ENCODE data around the gene SRRM3. TPM values are rescaled to one million over a fixed set of nuclear protein-coding genes. Genes with fewer than 3 reads are reported as not detected.

The SRRM3 gene
- total RNA-seq, 4 donors from 2014 or later = 1.8 to 2.6 (median 2.1) TPM

- no peak for TF ChIP-seq CTCF (IDR thresholded peaks at IDR 0.05; ENCODE audit: low read depth)
Measured at GRCh38 chr7:76244781-76245391, 43.2 kb downstream of the SRRM3 start.

- TF ChIP-seq CTCF (IDR thresholded peaks at IDR 0.05; ENCODE audit: low read depth) = no peak
Measured at GRCh38 chr7:76246804-76247389, 45.2 kb downstream of the SRRM3 start.

GRCh38 chr7:76247938-76248337 is 46.2 kb downstream of the SRRM3 start:
- TF ChIP-seq CTCF (IDR thresholded peaks at IDR 0.05; ENCODE audit: low read depth) = no peak

GRCh38 chr7:76252021-76252420 is 50.3 kb downstream of the SRRM3 start:
- no peak for TF ChIP-seq CTCF (IDR thresholded peaks at IDR 0.05; ENCODE audit: low read depth)

- no peak for TF ChIP-seq CTCF (IDR thresholded peaks at IDR 0.05; ENCODE audit: low read depth)
Measured at GRCh38 chr7:76254781-76255180, 53.1 kb downstream of the SRRM3 start.

GRCh38 chr7:76257973-76258372 is 56.3 kb downstream of the SRRM3 start:
- no peak for TF ChIP-seq CTCF (IDR thresholded peaks at IDR 0.05; ENCODE audit: low read depth)

GRCh38 chr7:76259124-76260093 is 57.7 kb downstream of the SRRM3 start:
- TF ChIP-seq CTCF (IDR thresholded peaks at IDR 0.05; ENCODE audit: low read depth) = no peak

Measured in subcutaneous adipose tissue (tissue), 4 donors.